Lower leg skin (tissue), 4 donors: Measurements from ENCODE around the gene FLYWCH2. TPM values are rescaled to one million over a fixed set of nuclear protein-coding genes. Genes with fewer than 3 reads are reported as not detected.

Experiments
- DNase-seq, 2 donors: peaks; one replicate each; pipeline ENCODE4 v3.0.0-alpha.2; 2019; ENCODE audit warnings: low spot score in 2 of 2
- H3K4me3 ChIP-seq: fragments of 200-600 bp; sonication (generic); 2 replicates; pipeline ENCODE4 v1.5.1; 2017; ENCODE audit warnings: mild to moderate bottlenecking, low read depth; ENCODE audit not compliant: poor library complexity, severe bottlenecking
- CTCF ChIP-seq, 3 donors: fragments of 450-650 bp; IDR thresholded peaks; one replicate each; pipeline ENCODE4 v1.5.1; 2016; ENCODE audit warnings: antibody characterized with exemption in 3 of 3, mild to moderate bottlenecking in 3 of 3, moderate library complexity in 2 of 3
- POLR2A ChIP-seq, 2 donors: fragments of 450-650 bp; IDR thresholded peaks; one replicate each; pipeline ENCODE4 v1.6.1; 2016 to 2017; ENCODE audit warnings: antibody characterized with exemption in 2 of 2, mild to moderate bottlenecking in 1 of 2, moderate library complexity in 1 of 2
- WGBS, 2 donors: methylation state at CpG; one replicate each; pipeline ENCODE4 v1.1.5; 2018; 5-methylcytosine and 5-hydroxymethylcytosine counted together
- intact Hi-C: fragments of 100-400 bp; cut with DNase I; formaldehyde crosslinking; loops from one replicate; pipeline ENCODE4 v1.15.0; 2023; ENCODE audit warnings: low total_unique reads
- total RNA-seq, 4 donors: library from RNA; depleted of rRNA; stranded (reverse); fragments of >200 nt; gene quantifications; one replicate each; pipeline ENCODE4 v1.1.0, GENCODE V29; 2016

The FLYWCH2 gene
- total RNA-seq, 4 donors from 2014 or later: 36.4 to 44.6 (median 40.3) TPM

- TF ChIP-seq POLR2A (IDR thresholded peaks at IDR 0.05) (no peak), CTCF (IDR thresholded peaks at IDR 0.05) (no peak)
- 3 to 5% methylated on average over 22 to 25 of the region's 39 CpGs for WGBS, 2 donors
- peak overlapping the region; percentile 71 for H3K4me3 ChIP-seq
- intact Hi-C loops: no loop called here
- peak in 1 of 2 donors; percentile 90 for DNase-seq
Measured at GRCh38 chr16:2912330-2913199, 29.6 kb downstream of the FLYWCH2 start.

GRCh38 chr16:2913603-2914002, 30.6 kb downstream of the FLYWCH2 start:
- WGBS, 2 donors: 87 to 89% methylated on average over 7 of the region's 7 CpGs
- intact Hi-C loops: no loop called here
- H3K4me3 ChIP-seq: no peak overlapping the region
- no peak for DNase-seq
- TF ChIP-seq POLR2A (IDR thresholded peaks at IDR 0.05) (no peak), CTCF (IDR thresholded peaks at IDR 0.05) (no peak)

GRCh38 chr16:2914233-2914632, 31.2 kb downstream of the FLYWCH2 start:
- 85 to 95% methylated on average over 12 of the region's 12 CpGs for WGBS, 2 donors
- no peak overlapping the region for H3K4me3 ChIP-seq
- intact Hi-C loops: no loop called here
- DNase-seq: no peak
- no peak for TF ChIP-seq POLR2A (IDR thresholded peaks at IDR 0.05)
- TF ChIP-seq CTCF (IDR thresholded peaks at IDR 0.05): no peak

- WGBS, 2 donors: 63 to 72% methylated on average over 13 of the region's 13 CpGs
- DNase-seq: no peak
- TF ChIP-seq POLR2A (IDR thresholded peaks at IDR 0.05): no peak
- no peak for TF ChIP-seq CTCF (IDR thresholded peaks at IDR 0.05)
- H3K4me3 ChIP-seq: no peak overlapping the region
- intact Hi-C loops: no loop called here
Measured at GRCh38 chr16:2915196-2915929, 32.3 kb downstream of the FLYWCH2 start.

GRCh38 chr16:2919511-2920255, 36.7 kb downstream of the FLYWCH2 start:
- DNase-seq: peak; percentile 64 to 91
- WGBS, 2 donors: 7 to 8% methylated on average over 13 of the region's 13 CpGs
- intact Hi-C loops: loop anchor here (5.0 kb wide), 1 partner anchor 42 kb away; no protein-coding TSS in a partner anchor
- peak in 1 of 3 donors; percentile 90 for TF ChIP-seq CTCF (IDR thresholded peaks at IDR 0.05)
- no peak for TF ChIP-seq POLR2A (IDR thresholded peaks at IDR 0.05)
- H3K4me3 ChIP-seq: no peak overlapping the region
